ENCODE results near the gene USP36. TPM values are rescaled to one million over a fixed set of nuclear protein-coding genes. Genes with fewer than 3 reads are reported as not detected.
"Not testable (repeated sequence)": the region's sequence is repeated elsewhere in the genome, so short reads cannot be mapped to it uniquely, and the experiment has no call there.

USP36 gene
- total and polyA plus RNA-seq, 3 experiments from 2014 or later, result 43.2 to 122 (median 118) TPM

DNA sequence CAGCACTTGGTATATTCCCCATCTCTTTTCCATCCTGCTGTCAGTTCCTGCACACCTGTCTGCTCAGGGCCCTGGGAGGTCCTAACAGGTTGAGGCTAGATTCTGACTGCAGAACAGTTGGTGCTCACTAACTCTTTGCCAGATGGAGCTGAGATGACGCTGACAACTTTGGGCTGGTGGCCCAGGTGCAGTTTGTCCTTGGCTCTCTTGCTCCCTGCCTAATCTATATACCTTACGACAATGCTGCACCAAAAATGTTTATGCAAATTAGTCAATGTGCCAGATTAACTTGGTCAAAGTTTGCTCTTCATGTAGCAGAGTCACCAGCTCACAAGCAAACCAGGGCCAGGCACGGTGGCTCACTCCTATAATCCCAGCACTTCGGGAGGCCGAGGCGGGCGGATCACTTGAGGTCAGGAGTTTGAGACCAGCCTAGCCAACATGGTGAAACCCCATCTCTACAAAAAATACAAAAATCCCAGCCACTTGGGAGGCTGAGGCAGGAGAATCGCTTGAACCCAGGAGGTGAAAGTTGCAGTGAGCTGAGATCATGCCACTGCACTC is 36.4 kb upstream of the USP36 start:
- POLR2A ChIA-PET, result not testable (repeated sequence)

GRCh38 chr17:78876094-78876597 is 35.5 kb upstream of the USP36 start:
- no peak overlapping the region for H3K4me3 ChIP-seq (ENCODE audit: low read length)
- Mint-ChIP-seq H3K27me3 (peaks cover 17 to 28% of the 10 kb centered on the region in 2 donors), H3K27ac (peak overlapping the region in 1 of 8 donors; percentile 94), H3K4me1 (peaks cover 2 to 17% (median 17%) of the 10 kb centered on the region in 3 donors), H3K36me3 (no peaks in the 10 kb centered on the region), H3K4me3 (peak overlapping the region in 1 of 7 donors; percentile 5), H3K9me3 (no peaks in the 10 kb centered on the region)
- H3K27me3 ChIP-seq (ENCODE audit: insufficient read depth, low read length, poor library complexity, severe bottlenecking), result no peaks in the 10 kb centered on the region
- CTCF ChIA-PET, result interaction anchor here (0.9 to 1.6 kb wide), 2 partner anchors 10 to 16 kb away, joined by 3 read pairs; no protein-coding TSS in a partner anchor
- peaks cover 15% of the 10 kb centered on the region for H3K4me1 ChIP-seq (ENCODE audit: insufficient read depth, low read length)
- H3K36me3 ChIP-seq (ENCODE audit: insufficient read depth, low read length), result no peaks in the 10 kb centered on the region
- DNase-seq, result no peak
- POLR2A ChIA-PET, result interaction anchor here (0.7 kb wide), 1 partner anchor 18 kb away, joined by 3 read pairs; no protein-coding TSS in a partner anchor
- H3K27ac ChIP-seq (ENCODE audit: low read depth, low read length), result no peak overlapping the region
- H3K9me3 ChIP-seq (ENCODE audit: low read length), result no peaks in the 10 kb centered on the region

More for the DNA sequence above, 36.4 kb upstream of the USP36 start:
- H3K9me3 ChIP-seq (ENCODE audit: low read length); H3K36me3 ChIP-seq (ENCODE audit: insufficient read depth, low read length); H3K36me3 Mint-ChIP-seq; H3K27ac Mint-ChIP-seq; H3K9me3 Mint-ChIP-seq; H3K27ac ChIP-seq (ENCODE audit: low read depth, low read length); H3K4me3 ChIP-seq (ENCODE audit: low read length); H3K4me3 Mint-ChIP-seq; H3K27me3 ChIP-seq (ENCODE audit: insufficient read depth, low read length, poor library complexity, severe bottlenecking); DNase-seq: not testable (repeated sequence)
- CTCF ChIA-PET, result interaction anchor here (0.9 to 1.8 kb wide), 3 partner anchors 11 to 17 kb away, joined by 3 to 7 read pairs (median 3); no protein-coding TSS in a partner anchor
- H3K27me3 Mint-ChIP-seq, result peaks cover 22 to 32% of the 10 kb centered on the region in 2 donors
- peaks cover 15% of the 10 kb centered on the region for H3K4me1 ChIP-seq (ENCODE audit: insufficient read depth, low read length)
- H3K4me1 Mint-ChIP-seq, result peaks cover 2 to 17% (median 17%) of the 10 kb centered on the region in 3 donors

GRCh38 chr17:78875363-78876093 is 34.9 kb upstream of the USP36 start:
- peaks cover 14 to 28% of the 10 kb centered on the region in 2 donors for H3K27me3 Mint-ChIP-seq
- peaks cover 2 to 17% (median 17%) of the 10 kb centered on the region in 3 donors for H3K4me1 Mint-ChIP-seq
- peaks cover 15% of the 10 kb centered on the region for H3K4me1 ChIP-seq (ENCODE audit: insufficient read depth, low read length)
- no peak overlapping the region for H3K4me3 Mint-ChIP-seq
- H3K27ac Mint-ChIP-seq, result no peak overlapping the region
- no peak overlapping the region for H3K4me3 ChIP-seq (ENCODE audit: low read length)
- no peaks in the 10 kb centered on the region for H3K27me3 ChIP-seq (ENCODE audit: insufficient read depth, low read length, poor library complexity, severe bottlenecking)
- H3K36me3 ChIP-seq (ENCODE audit: insufficient read depth, low read length), result no peaks in the 10 kb centered on the region
- H3K27ac ChIP-seq (ENCODE audit: low read depth, low read length), result no peak overlapping the region
- H3K9me3 ChIP-seq (ENCODE audit: low read length), result no peaks in the 10 kb centered on the region
- CTCF ChIA-PET, result interaction anchor here (1.6 to 1.7 kb wide), 2 partner anchors 10 to 15 kb away, joined by 3 to 6 read pairs; no protein-coding TSS in a partner anchor
- no peaks in the 10 kb centered on the region for H3K36me3 Mint-ChIP-seq
- POLR2A ChIA-PET, result no interaction called here
- no peaks in the 10 kb centered on the region for H3K9me3 Mint-ChIP-seq
- DNase-seq, result no peak

- Mint-ChIP-seq H3K9me3 (no peaks in the 10 kb centered on the region), H3K36me3 (no peaks in the 10 kb centered on the region), H3K27me3 (peaks cover 14 to 17% of the 10 kb centered on the region in 2 donors), H3K4me1 (peaks cover 0 to 1% (median under 1%) of the 10 kb centered on the region in 3 donors), H3K27ac (no peak overlapping the region), H3K4me3 (no peak overlapping the region)
- DNase-seq, result no peak
- no peaks in the 10 kb centered on the region for H3K36me3 ChIP-seq (ENCODE audit: insufficient read depth, low read length)
- CTCF ChIA-PET, result interaction anchor here (1.3 to 1.7 kb wide), 2 partner anchors 8 to 15 kb away, joined by 3 to 6 read pairs; no protein-coding TSS in a partner anchor
- no peak overlapping the region for H3K27ac ChIP-seq (ENCODE audit: low read depth, low read length)
- no peaks in the 10 kb centered on the region for H3K27me3 ChIP-seq (ENCODE audit: insufficient read depth, low read length, poor library complexity, severe bottlenecking)
- H3K4me1 ChIP-seq (ENCODE audit: insufficient read depth, low read length), result peaks cover under 1% of the 10 kb centered on the region
- H3K4me3 ChIP-seq (ENCODE audit: low read length), result no peak overlapping the region
- POLR2A ChIA-PET, result no interaction called here
- H3K9me3 ChIP-seq (ENCODE audit: low read length), result no peaks in the 10 kb centered on the region
These were observed 33.1 kb upstream of the USP36 start for GRCh38 chr17:78873519-78874340.

GRCh38 chr17:78872486-78872885 is 31.9 kb upstream of the USP36 start:
- CTCF ChIA-PET, result no interaction called here
- no peak for DNase-seq
- Mint-ChIP-seq H3K27me3 (peaks cover 6 to 14% of the 10 kb centered on the region in 2 donors), H3K27ac (peak overlapping the region in 1 of 8 donors; percentile 14), H3K4me1 (no peaks in the 10 kb centered on the region), H3K9me3 (no peaks in the 10 kb centered on the region), H3K4me3 (no peak overlapping the region), H3K36me3 (no peaks in the 10 kb centered on the region)
- Histone ChIP-seq H3K4me3 (ENCODE audit: low read length) (no peak overlapping the region), H3K9me3 (ENCODE audit: low read length) (no peaks in the 10 kb centered on the region), H3K27ac (ENCODE audit: low read depth, low read length) (no peak overlapping the region), H3K4me1 (ENCODE audit: insufficient read depth, low read length) (no peaks in the 10 kb centered on the region), H3K36me3 (ENCODE audit: insufficient read depth, low read length) (no peaks in the 10 kb centered on the region), H3K27me3 (ENCODE audit: insufficient read depth, low read length, poor library complexity, severe bottlenecking) (no peaks in the 10 kb centered on the region)
- POLR2A ChIA-PET, result no interaction called here

DNA sequence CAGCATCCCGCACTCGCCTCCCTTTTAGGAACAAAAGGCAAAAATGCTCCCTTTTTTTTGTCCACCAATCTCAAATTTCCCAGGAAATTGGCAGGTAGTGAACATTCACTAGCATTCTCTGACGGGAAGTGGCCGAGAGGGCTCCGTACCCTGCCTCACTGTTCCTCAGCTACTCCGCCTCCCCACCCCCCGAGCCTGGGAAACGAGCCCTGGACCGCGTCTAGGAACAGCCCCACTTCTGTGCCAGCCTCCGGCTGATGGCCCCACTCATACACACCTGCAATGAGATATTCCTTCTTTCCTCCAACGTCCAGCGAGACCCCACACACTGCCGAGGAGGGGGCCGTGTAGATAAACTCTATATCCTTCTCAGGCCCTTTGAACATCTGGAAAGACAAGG is 30.0 kb upstream of the USP36 start:
- ChIA-PET POLR2A (no interaction called here), CTCF (no interaction called here)
- Histone ChIP-seq H3K27me3 (ENCODE audit: insufficient read depth, low read length, poor library complexity, severe bottlenecking) (no peaks in the 10 kb centered on the region), H3K9me3 (ENCODE audit: low read length) (no peaks in the 10 kb centered on the region), H3K4me1 (ENCODE audit: insufficient read depth, low read length) (peaks cover 5% of the 10 kb centered on the region), H3K4me3 (ENCODE audit: low read length) (no peak overlapping the region), H3K36me3 (ENCODE audit: insufficient read depth, low read length) (no peaks in the 10 kb centered on the region), H3K27ac (ENCODE audit: low read depth, low read length) (no peak overlapping the region)
- Mint-ChIP-seq H3K4me1 (peaks cover 0 to 3% (median 0%) of the 10 kb centered on the region in 3 donors), H3K27me3 (peaks cover 9 to 13% of the 10 kb centered on the region in 2 donors), H3K36me3 (no peaks in the 10 kb centered on the region), H3K4me3 (no peak overlapping the region), H3K27ac (no peak overlapping the region), H3K9me3 (no peaks in the 10 kb centered on the region)
- no peak for DNase-seq

DNA sequence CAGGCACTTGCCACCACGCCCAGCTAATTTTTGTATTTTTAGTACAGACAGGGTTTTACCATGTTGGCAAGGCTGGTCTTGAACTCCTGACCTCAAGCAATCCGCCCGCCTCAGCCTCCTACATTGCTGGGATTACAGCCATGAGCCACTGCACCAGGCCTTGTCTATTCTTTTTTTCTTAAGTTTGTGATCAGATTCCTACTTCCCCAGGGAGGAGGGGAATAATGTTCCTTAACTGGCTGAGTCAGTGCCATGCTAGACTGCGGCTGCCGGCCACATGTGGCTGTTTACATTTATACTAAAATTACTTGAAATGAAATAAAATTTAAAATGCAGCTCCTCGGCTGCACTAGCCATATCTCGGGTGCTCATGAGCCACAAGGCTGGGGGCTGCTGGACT is 27.8 kb upstream of the USP36 start:
- H3K9me3 ChIP-seq (ENCODE audit: low read length), result no peaks in the 10 kb centered on the region
- no peak overlapping the region for H3K27ac ChIP-seq (ENCODE audit: low read depth, low read length)
- peaks cover 12 to 19% of the 10 kb centered on the region in 2 donors for H3K27me3 Mint-ChIP-seq
- no peak for DNase-seq
- H3K9me3 Mint-ChIP-seq, result no peaks in the 10 kb centered on the region
- peaks cover 0 to 3% (median 0%) of the 10 kb centered on the region in 3 donors for H3K4me1 Mint-ChIP-seq
- H3K4me1 ChIP-seq (ENCODE audit: insufficient read depth, low read length), result peaks cover 5% of the 10 kb centered on the region
- no peak overlapping the region for H3K27ac Mint-ChIP-seq
- H3K36me3 ChIP-seq (ENCODE audit: insufficient read depth, low read length), result no peaks in the 10 kb centered on the region
- no peak overlapping the region for H3K4me3 ChIP-seq (ENCODE audit: low read length)
- H3K27me3 ChIP-seq (ENCODE audit: insufficient read depth, low read length, poor library complexity, severe bottlenecking), result no peaks in the 10 kb centered on the region
- no peak overlapping the region for H3K4me3 Mint-ChIP-seq
- ChIA-PET POLR2A (no interaction called here), CTCF (no interaction called here)
- no peaks in the 10 kb centered on the region for H3K36me3 Mint-ChIP-seq

Data from CD8-positive, alpha-beta memory T cell (primary cell).